Immature natural killer cell (primary cell): ENCODE measurements around the gene WAC. TPM values are rescaled to one million over a fixed set of nuclear protein-coding genes. Genes with fewer than 3 reads are reported as not detected.

Experiments used
- polyA plus RNA-seq, 3 donors: library from polyadenylated mRNA; unstranded; fragments of 300-500 nt; fragmentation: Illumina TruSeq; gene quantifications; one replicate each; pipeline ENCODE4 v1.2.3, GENCODE V29; 2021

Gene WAC
- polyA plus RNA-seq, 3 donors from 2014 or later: 55.8 to 105 (median 62.7) TPM

Other genes with a start within 250 kb of the WAC start
- gene MPP7, start 230.1 kb upstream of the WAC start, polyA plus RNA-seq: 10 to 100 TPM; 11.7 to 20.9 (median 14.9) TPM
- under 1 TPM in 2 of 3 donors, not detected in 1; 0.23 to 0.28 TPM for gene BAMBI, start 144.4 kb downstream of the WAC start, polyA plus RNA-seq